K562 (cell line): ENCODE measurements around the gene CCNB1IP1. TPM values are rescaled to one million over a fixed set of nuclear protein-coding genes. Genes with fewer than 3 reads are reported as not detected.

Source experiments
- BRD4 ChIP-seq: fragments of 200-600 bp; sonication (generic); IDR thresholded peaks from 2 replicates; pipeline ENCODE4 v1.6.1; 2017; ENCODE audit warnings: inconsistent platforms
- CBX1 ChIP-seq: sonication (generic); IDR thresholded peaks from 2 replicates; pipeline ENCODE4 v1.6.1; 2016; ENCODE audit warnings: antibody characterized with exemption, low read depth, mild to moderate bottlenecking
- ETV1 ChIP-seq: fragments of 450-650 bp; conservative IDR thresholded peaks from 2 replicates; pipeline ENCODE4 v1.6.1; 2016; ENCODE audit warnings: missing genetic modification characterization, control low read depth, low read depth, missing compliant biosample characterization
- FOS ChIP-seq: IDR thresholded peaks from 3 replicates; pipeline ENCODE4 v1.6.1; 2011; ENCODE audit not compliant: insufficient read length; ENCODE audit errors: extremely low read depth
- FOSL1 ChIP-seq: fragments of 200-800 bp; sonication (Bioruptor generic); conservative IDR thresholded peaks from 2 replicates; pipeline ENCODE4 v1.6.1; 2016; ENCODE audit warnings: missing genetic modification characterization, missing compliant biosample characterization
- FOXA1 ChIP-seq: fragments of 450-650 bp; IDR thresholded peaks from 2 replicates; pipeline ENCODE4 v1.6.1; 2016; ENCODE audit warnings: mild to moderate bottlenecking, borderline replicate concordance
- HNRNPL ChIP-seq: fragments of 200-400 bp; formaldehyde crosslinking; IDR thresholded peaks from 2 replicates; pipeline ENCODE4 v1.6.1; 2017; ENCODE audit warnings: low read depth, mild to moderate bottlenecking, low read length
- IRF2 ChIP-seq: sonication (generic); formaldehyde crosslinking; IDR thresholded peaks from 2 replicates; pipeline ENCODE4 v1.8.1; 2022; ENCODE audit warnings: mild to moderate bottlenecking, missing genetic modification reagents
- L3MBTL2 ChIP-seq: fragments of 450-650 bp; IDR thresholded peaks from 2 replicates; pipeline ENCODE4 v1.6.1; 2016; ENCODE audit warnings: mild to moderate bottlenecking, moderate library complexity
- PHB ChIP-seq: fragments of 250-450 bp; sonication (Bioruptor Pico); IDR thresholded peaks from 2 replicates; pipeline ENCODE4 v1.5.0; 2021
- PHTF2 ChIP-seq: fragments of 250-450 bp; sonication (Bioruptor Pico); IDR thresholded peaks from 2 replicates; pipeline ENCODE4 v1.5.0; 2021; ENCODE audit warnings: mild to moderate bottlenecking
- SMARCA5 ChIP-seq: fragments of 450-650 bp; IDR thresholded peaks from 2 replicates; pipeline ENCODE4 v1.6.1; 2016
- SRSF1 ChIP-seq: fragments of 200-400 bp; formaldehyde crosslinking; IDR thresholded peaks from 2 replicates; pipeline ENCODE4 v1.6.1; 2017; ENCODE audit warnings: mild to moderate bottlenecking, low read depth, low read length, moderate library complexity
- STAG1 ChIP-seq: sonication (generic); formaldehyde crosslinking; IDR thresholded peaks from 2 replicates; pipeline ENCODE4 v1.5.0; 2020; ENCODE audit warnings: missing genetic modification reagents, borderline replicate concordance
- STAT5A ChIP-seq: IDR thresholded peaks from 2 replicates; pipeline ENCODE4 v1.6.1; 2012; ENCODE audit warnings: low read length, inconsistent platforms, borderline replicate concordance
- TEAD2 ChIP-seq: fragments of 450-650 bp; IDR thresholded peaks from 2 replicates; pipeline ENCODE4 v1.6.1; 2016; ENCODE audit warnings: missing genetic modification characterization, control low read depth, missing compliant biosample characterization
- TFE3 ChIP-seq: fragments of 450-650 bp; formaldehyde crosslinking; IDR thresholded peaks from 2 replicates; pipeline ENCODE4 v1.4.0; 2020; ENCODE audit warnings: mild to moderate bottlenecking, mixed read lengths
- USF2 ChIP-seq: sonication (generic); formaldehyde crosslinking; IDR thresholded peaks from 2 replicates; pipeline ENCODE4 v1.5.0; 2020; ENCODE audit warnings: missing genetic modification reagents
- ZKSCAN8 ChIP-seq: fragments of 200-800 bp; sonication (Bioruptor generic); IDR thresholded peaks from 2 replicates; pipeline ENCODE4 v1.6.1; 2016; ENCODE audit warnings: missing genetic modification characterization, missing compliant biosample characterization
- ZNF232 ChIP-seq: sonication (generic); formaldehyde crosslinking; IDR thresholded peaks from 2 replicates; pipeline ENCODE4 v1.8.0; 2022; ENCODE audit warnings: mild to moderate bottlenecking, missing genetic modification reagents
- ZNF668 ChIP-seq: fragments of 250-450 bp; sonication (Bioruptor Pico); IDR thresholded peaks from 2 replicates; pipeline ENCODE4 v1.8.0; 2022; ENCODE audit warnings: mild to moderate bottlenecking, inconsistent platforms
- polyA plus RNA-seq, 8 experiments: library from polyadenylated mRNA; depleted of rRNA in 4 of 8; stranded (reverse) in 5 of 8; unstranded in 3 of 8; fragments of >200 nt; fragmentation: Nextera tagmentation in 2 of 8; fragmentation: Illumina TruSeq in 1 of 8; extraction: Ambion mirVana in 2 of 8; extraction: Trizol in 1 of 8; gene quantifications; 2 replicates each; pipeline versions ENCODE4 v1.2.1 to v1.2.3, GENCODE V29; 2011 to 2014; ENCODE audit warnings: inconsistent platforms in 1 of 8, missing spikeins in 1 of 8
- total RNA-seq, 7 experiments: library from RNA; depleted of rRNA in 6 of 7; stranded (reverse); fragments of >200 nt in 6 of 7; fragmentation: Illumina TruSeq in 2 of 7; extraction: Trizol in 2 of 7; gene quantifications; 2 replicates each; pipeline versions ENCODE4 v1.2.1 to v1.2.3, GENCODE V29; 2011 to 2021; ENCODE audit warnings: low replicate concordance in 1 of 7
- TF ChIP-seq, protein P1 (sequence below): sonication (generic); formaldehyde crosslinking; IDR thresholded peaks from 2 replicates; pipeline ENCODE4 v1.8.1; 2023; ENCODE audit warnings: mild to moderate bottlenecking, missing genetic modification reagents
- TF ChIP-seq, protein P2 (sequence below): fragments of 450-650 bp; IDR thresholded peaks from 2 replicates; pipeline ENCODE4 v1.6.1; 2014; ENCODE audit warnings: low read depth, mild to moderate bottlenecking, moderate library complexity, borderline replicate concordance
- TF ChIP-seq, protein P3 (sequence below): fragments of 450-650 bp; formaldehyde crosslinking; IDR thresholded peaks from 2 replicates; pipeline ENCODE4 v1.4.0; 2022; ENCODE audit warnings: mild to moderate bottlenecking, moderate library complexity

Gene CCNB1IP1
- total and polyA plus RNA-seq, 9 of the 15 experiments (the other 6 are each of a cell fraction or from before 2014, with no cell fraction given) = 51.8 to 152 (median 81.0) TPM

GRCh38 chr14:20332788-20333493 is at the start of gene CCNB1IP1 (continued):
- TF ChIP-seq USF2 (CRISPR knock-in tag) (no peak), ETV1 (tag) (no peak), FOSL1 (tag) (no peak), SRSF1 (no peak), BRD4 (no peak), TFE3 (CRISPR knock-in tag) (no peak), HNRNPL (no peak), STAT5A (no peak), CBX1 (no peak), STAG1 (CRISPR knock-in tag) (no peak), ZNF232 (CRISPR knock-in tag) (no peak), PHB (no peak), ZKSCAN8 (CRISPR knock-in tag) (no peak), IRF2 (CRISPR knock-in tag) (no peak), TEAD2 (tag) (no peak), PHTF2 (CRISPR knock-in tag) (no peak), L3MBTL2 (no peak), ZNF668 (CRISPR knock-in tag) (no peak), SMARCA5 (no peak), FOS (peak; percentile 52), FOXA1 (no peak)
- TF ChIP-seq, protein P1, sequence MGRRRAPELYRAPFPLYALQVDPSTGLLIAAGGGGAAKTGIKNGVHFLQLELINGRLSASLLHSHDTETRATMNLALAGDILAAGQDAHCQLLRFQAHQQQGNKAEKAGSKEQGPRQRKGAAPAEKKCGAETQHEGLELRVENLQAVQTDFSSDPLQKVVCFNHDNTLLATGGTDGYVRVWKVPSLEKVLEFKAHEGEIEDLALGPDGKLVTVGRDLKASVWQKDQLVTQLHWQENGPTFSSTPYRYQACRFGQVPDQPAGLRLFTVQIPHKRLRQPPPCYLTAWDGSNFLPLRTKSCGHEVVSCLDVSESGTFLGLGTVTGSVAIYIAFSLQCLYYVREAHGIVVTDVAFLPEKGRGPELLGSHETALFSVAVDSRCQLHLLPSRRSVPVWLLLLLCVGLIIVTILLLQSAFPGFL = no peak
- TF ChIP-seq, protein P2, sequence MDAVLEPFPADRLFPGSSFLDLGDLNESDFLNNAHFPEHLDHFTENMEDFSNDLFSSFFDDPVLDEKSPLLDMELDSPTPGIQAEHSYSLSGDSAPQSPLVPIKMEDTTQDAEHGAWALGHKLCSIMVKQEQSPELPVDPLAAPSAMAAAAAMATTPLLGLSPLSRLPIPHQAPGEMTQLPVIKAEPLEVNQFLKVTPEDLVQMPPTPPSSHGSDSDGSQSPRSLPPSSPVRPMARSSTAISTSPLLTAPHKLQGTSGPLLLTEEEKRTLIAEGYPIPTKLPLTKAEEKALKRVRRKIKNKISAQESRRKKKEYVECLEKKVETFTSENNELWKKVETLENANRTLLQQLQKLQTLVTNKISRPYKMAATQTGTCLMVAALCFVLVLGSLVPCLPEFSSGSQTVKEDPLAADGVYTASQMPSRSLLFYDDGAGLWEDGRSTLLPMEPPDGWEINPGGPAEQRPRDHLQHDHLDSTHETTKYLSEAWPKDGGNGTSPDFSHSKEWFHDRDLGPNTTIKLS = no peak; the same call in 1 of the 2 replicates
- TF ChIP-seq, protein P3, sequence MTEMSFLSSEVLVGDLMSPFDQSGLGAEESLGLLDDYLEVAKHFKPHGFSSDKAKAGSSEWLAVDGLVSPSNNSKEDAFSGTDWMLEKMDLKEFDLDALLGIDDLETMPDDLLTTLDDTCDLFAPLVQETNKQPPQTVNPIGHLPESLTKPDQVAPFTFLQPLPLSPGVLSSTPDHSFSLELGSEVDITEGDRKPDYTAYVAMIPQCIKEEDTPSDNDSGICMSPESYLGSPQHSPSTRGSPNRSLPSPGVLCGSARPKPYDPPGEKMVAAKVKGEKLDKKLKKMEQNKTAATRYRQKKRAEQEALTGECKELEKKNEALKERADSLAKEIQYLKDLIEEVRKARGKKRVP (CRISPR knock-in tag) = no peak
